GM12875 (cell line): Measurements from ENCODE around the gene WWOX.

Source experiments
- H3K4me3 ChIP-seq: one replicate; pipeline ENCODE4 v1.5.1; 2011; ENCODE audit warnings: low read depth, low read length, control low read depth
- TF ChIP-seq, protein P1 (sequence below): IDR thresholded peaks from 2 replicates; pipeline ENCODE4 v1.5.1; 2011; ENCODE audit warnings: low read depth, mild to moderate bottlenecking, control low read depth, inconsistent platforms, low read length, moderate library complexity, borderline replicate concordance; ENCODE audit not compliant: insufficient read depth

The WWOX gene

DNA sequence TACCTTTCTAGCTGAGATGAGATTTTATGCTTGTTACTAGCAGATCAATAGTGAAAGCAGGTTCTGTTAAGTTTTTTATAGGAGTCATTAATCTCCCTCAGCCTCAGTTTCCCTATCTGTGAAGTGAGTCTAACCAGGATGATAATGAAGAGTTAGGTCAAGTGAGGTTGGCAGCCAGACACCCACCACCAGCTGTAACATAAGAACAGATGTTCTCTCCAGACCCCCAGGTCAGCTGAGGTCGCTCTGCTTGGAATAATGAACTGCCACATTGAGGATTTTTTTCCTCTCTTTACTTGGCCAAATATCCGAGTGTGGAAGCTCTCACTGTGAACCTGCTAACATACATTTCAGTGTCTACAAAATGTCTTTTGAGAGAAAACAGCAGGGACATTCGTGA is 389.6 kb downstream of the WWOX start:
- TF ChIP-seq, protein P1, sequence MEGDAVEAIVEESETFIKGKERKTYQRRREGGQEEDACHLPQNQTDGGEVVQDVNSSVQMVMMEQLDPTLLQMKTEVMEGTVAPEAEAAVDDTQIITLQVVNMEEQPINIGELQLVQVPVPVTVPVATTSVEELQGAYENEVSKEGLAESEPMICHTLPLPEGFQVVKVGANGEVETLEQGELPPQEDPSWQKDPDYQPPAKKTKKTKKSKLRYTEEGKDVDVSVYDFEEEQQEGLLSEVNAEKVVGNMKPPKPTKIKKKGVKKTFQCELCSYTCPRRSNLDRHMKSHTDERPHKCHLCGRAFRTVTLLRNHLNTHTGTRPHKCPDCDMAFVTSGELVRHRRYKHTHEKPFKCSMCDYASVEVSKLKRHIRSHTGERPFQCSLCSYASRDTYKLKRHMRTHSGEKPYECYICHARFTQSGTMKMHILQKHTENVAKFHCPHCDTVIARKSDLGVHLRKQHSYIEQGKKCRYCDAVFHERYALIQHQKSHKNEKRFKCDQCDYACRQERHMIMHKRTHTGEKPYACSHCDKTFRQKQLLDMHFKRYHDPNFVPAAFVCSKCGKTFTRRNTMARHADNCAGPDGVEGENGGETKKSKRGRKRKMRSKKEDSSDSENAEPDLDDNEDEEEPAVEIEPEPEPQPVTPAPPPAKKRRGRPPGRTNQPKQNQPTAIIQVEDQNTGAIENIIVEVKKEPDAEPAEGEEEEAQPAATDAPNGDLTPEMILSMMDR, result no peak
- no peak overlapping the region for H3K4me3 ChIP-seq

DNA sequence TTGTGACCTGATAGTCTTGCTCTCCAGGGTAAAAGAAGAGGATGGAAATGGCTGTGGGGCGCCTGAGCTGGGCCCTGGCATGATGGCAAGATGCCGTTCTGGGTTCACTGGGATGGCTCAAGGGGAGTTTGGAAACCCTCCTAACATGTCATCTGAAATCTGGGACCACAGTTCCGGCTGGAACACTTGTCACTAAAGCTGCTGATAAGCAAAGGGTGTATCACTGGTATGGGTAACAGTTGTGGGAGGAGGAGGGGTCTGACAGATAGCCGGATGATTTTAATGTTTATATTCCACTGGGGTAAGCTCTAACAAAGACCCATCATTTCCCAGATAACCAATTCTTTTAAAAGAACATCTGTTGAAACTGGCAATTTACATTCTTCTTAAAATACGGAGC is 390.2 kb downstream of the WWOX start:
- TF ChIP-seq, protein P1, result no peak
- H3K4me3 ChIP-seq, result no peak overlapping the region

- H3K4me3 ChIP-seq, result no peak overlapping the region
- TF ChIP-seq, protein P1, result no peak
Observed at GRCh38 chr16:78490431-78490830, 391.0 kb downstream of the WWOX start.

- TF ChIP-seq, protein P1, result no peak
- H3K4me3 ChIP-seq, result no peak overlapping the region
Observed at GRCh38 chr16:78490847-78491246, 391.4 kb downstream of the WWOX start.

GRCh38 chr16:78493573-78493972 is 394.1 kb downstream of the WWOX start:
- H3K4me3 ChIP-seq, result no peak overlapping the region
- TF ChIP-seq, protein P1, result no peak

DNA sequence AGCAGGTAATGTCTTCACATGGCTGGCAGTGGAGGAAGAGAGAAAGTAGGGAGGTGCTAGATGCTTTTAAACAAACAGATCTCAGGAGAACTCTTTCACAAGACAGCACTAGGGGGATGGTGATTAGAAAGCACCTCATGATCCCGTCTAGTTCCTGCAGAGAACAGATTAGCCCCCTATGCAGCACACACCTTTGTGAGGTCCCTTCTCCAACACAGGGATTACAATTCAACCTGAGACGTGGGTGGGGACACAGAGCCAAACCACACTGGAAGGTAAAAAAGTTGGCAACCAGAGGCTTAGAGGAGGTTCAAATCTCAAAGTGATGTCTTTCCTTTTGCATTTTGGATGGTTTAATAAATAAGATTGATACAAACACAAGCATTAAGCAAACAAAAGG is 394.7 kb downstream of the WWOX start:
- TF ChIP-seq, protein P1, result no peak
- no peak overlapping the region for H3K4me3 ChIP-seq

DNA sequence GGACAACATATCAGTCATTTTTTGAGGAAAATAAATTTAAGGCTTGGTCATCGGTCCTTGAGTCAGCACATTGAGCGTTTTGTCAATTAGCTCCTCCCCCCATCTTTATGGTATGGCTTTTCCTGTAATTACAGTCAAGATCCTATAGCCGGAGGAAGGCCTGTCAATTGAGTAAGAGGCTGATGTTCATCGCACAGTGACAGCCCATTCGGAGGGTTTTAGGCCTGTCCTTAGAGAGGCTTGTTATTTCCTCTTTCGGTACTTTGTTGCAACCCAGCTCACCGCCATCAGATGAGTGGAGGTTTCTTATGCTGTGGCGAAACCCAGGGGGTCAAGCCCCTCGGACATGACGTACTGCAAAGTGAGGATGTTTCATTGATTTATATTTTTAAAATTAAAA is 395.2 kb downstream of the WWOX start:
- H3K4me3 ChIP-seq, result no peak overlapping the region
- TF ChIP-seq, protein P1, result no peak
